ENCODE results near the gene TMEM271.

TMEM271 gene

DNA sequence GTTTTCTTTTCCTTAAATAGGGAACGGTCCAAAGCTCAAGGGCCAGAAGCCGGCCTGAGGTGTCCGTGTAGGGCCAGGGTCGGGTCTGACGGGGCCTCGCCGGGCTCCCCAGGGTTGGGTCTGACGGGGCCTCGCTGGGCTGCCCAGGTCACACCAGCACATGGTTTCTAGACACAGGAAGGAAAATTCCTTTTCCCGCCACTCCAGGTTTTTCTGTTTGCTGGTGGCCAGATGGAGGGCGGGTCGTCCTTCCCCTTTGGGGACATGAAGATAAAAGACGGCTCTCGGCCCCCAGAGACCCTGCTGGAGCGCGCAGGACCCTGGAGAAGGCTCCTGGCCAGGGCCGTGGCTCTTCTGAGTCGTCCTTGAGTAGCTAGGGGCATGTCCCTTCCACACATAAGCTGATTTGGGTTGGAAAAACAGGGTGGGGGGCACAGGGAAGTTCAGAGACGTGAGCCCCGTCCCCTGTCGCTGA lies 42.0 kb downstream of the TMEM271 start:
- Histone ChIP-seq H3K4me3 (ENCODE audit: low read length) (no peak overlapping the region), H3K36me3 (ENCODE audit: control insufficient read depth, insufficient read depth, low read length, severe bottlenecking) (peaks cover 84% of the 10 kb centered on the region), H3K9me3 (ENCODE audit: control insufficient read depth, low read length) (no peaks in the 10 kb centered on the region), H3K4me1 (ENCODE audit: control insufficient read depth, insufficient read depth, low read length) (no peaks in the 10 kb centered on the region), H3K27me3 (replicated peaks; ENCODE audit: control insufficient read depth, insufficient read depth, low read length) (no peaks in the 10 kb centered on the region), H3K9ac (ENCODE audit: low read length) (no peak overlapping the region)
- DNase-seq (ENCODE audit: low read depth) = no peak

DNA sequence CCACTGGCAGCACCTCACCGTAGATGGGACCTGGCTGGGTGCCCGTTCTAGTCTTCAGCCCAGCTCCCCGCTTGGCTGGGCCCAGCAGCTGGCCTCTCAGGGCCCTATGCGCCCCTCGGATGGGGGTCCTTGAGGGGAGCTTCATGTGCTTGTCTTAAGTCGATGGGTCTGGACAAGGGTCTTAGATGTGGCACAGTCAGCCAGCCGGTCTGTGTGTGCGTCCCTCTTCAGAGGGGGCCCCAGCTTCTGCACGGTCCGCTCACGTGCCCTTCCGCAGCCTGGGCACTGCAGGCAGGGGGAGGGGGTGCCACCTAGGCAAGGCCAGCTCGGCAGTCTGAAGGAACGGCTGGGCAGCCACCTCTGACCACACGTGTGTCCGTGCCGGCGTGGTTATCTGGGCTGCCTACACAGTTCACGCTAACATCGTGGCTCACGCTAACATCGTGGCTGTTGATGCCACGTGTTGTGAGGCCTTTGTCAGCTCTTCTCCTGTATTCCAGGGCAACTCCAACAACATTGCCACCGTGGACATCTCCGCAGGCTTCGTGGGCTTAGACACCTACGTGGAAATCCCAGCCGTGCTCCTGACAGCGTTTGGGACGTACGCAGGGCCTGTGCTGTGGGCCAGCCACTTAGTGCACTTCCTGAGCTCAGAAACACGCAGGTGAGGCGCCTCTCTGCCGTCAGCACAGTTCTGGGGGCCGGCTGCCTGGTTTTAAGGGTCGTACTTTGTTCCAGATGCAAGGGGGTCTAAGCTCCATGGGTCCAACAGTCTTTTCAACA lies 42.6 kb downstream of the TMEM271 start:
- no peaks in the 10 kb centered on the region for H3K4me1 ChIP-seq (ENCODE audit: control insufficient read depth, insufficient read depth, low read length)
- no peak overlapping the region for H3K4me3 ChIP-seq (ENCODE audit: low read length)
- DNase-seq (ENCODE audit: low read depth) = no peak
- no peaks in the 10 kb centered on the region for H3K9me3 ChIP-seq (ENCODE audit: control insufficient read depth, low read length)
- H3K9ac ChIP-seq (ENCODE audit: low read length) = no peak overlapping the region
- H3K36me3 ChIP-seq (ENCODE audit: control insufficient read depth, insufficient read depth, low read length, severe bottlenecking) = peaks cover 83% of the 10 kb centered on the region
- no peaks in the 10 kb centered on the region for H3K27me3 ChIP-seq (replicated peaks; ENCODE audit: control insufficient read depth, insufficient read depth, low read length)

DNA sequence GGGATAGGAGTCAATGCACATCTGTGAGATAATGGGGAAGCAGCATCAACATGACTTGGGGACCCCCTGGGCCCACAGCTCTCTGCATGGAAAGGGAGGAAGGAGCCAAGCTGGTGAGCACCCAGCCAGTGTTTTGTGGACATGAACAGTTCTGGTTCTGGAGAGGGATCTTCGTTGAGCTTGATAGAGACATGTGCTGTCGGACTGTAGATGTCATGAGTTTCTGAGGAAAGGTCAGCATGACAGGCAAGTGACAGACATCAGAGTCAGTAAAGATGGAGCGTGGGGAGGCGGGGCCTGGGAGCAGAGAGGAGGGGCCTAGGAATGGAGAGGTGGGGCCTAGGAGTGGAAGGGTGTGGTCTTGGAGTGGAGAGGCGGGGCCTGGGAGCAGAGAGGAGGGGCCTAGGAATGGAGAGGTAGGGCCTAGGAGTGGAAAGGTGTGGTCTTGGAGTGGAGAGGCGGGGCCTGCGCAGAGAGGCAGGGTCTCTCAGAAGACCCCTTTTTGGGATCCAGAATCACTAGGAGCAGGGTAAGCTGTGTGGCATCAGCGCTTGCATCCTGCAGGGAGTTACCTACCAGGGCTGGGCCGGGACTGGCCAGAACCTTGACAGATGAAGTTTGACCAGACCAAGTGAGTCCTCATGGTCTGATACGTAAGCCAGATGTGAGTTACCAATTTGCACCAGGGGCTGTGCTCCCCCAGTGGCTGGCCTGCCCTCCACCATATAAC lies 43.3 kb downstream of the TMEM271 start:
- Histone ChIP-seq H3K4me1 (ENCODE audit: control insufficient read depth, insufficient read depth, low read length) (no peaks in the 10 kb centered on the region), H3K36me3 (ENCODE audit: control insufficient read depth, insufficient read depth, low read length, severe bottlenecking) (peaks cover 86% of the 10 kb centered on the region), H3K4me3 (ENCODE audit: low read length) (no peak overlapping the region), H3K9ac (ENCODE audit: low read length) (no peak overlapping the region), H3K27me3 (replicated peaks; ENCODE audit: control insufficient read depth, insufficient read depth, low read length) (no peaks in the 10 kb centered on the region), H3K9me3 (ENCODE audit: control insufficient read depth, low read length) (no peaks in the 10 kb centered on the region)
- no peak for DNase-seq (ENCODE audit: low read depth)

DNA sequence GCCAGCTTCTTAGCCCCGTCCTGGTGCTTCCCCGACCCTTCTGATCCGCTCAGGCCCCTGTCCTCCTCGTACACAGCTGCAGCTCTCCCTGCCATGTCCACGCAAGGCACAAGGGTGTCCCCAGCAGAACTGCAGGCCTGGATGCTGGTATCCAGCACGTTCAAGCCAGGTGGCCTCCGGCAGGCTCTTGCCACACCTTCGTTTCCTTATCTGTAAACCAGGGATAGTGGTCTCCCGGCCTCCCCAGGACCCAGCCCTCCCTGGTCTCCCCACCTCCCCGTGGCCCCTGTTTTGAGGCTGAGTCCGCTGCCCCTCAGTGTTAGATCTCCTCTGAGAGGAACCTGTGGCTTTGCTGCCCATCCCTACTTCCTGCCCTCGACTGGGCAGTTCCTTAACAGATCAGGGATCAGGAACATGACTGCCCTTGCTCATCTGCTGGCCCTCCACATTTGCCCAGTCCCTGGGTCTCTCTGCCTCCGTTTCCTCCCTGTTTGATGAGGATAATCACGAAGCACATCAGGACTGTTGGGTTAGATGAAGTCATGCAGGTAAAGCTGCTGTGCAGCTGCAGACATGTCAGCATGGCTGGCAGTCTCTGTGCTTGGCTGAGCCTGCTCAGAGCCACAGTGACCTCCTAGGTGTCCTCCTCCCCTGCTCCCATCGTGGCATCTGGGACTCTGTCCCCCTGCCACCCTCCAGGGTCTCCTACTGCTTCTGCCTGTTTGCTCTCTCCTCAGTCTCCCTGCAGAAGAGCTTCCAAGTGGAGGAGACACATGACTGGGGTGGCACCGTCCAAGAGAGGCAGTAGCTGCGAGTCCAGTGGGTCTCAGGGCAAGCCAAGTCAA lies 44.2 kb downstream of the TMEM271 start:
- no peaks in the 10 kb centered on the region for H3K9me3 ChIP-seq (ENCODE audit: control insufficient read depth, low read length)
- DNase-seq (ENCODE audit: low read depth) = no peak
- H3K36me3 ChIP-seq (ENCODE audit: control insufficient read depth, insufficient read depth, low read length, severe bottlenecking) = peaks cover 90% of the 10 kb centered on the region
- no peaks in the 10 kb centered on the region for H3K27me3 ChIP-seq (replicated peaks; ENCODE audit: control insufficient read depth, insufficient read depth, low read length)
- no peak overlapping the region for H3K4me3 ChIP-seq (ENCODE audit: low read length)
- H3K4me1 ChIP-seq (ENCODE audit: control insufficient read depth, insufficient read depth, low read length) = no peaks in the 10 kb centered on the region
- no peak overlapping the region for H3K9ac ChIP-seq (ENCODE audit: low read length)

DNA sequence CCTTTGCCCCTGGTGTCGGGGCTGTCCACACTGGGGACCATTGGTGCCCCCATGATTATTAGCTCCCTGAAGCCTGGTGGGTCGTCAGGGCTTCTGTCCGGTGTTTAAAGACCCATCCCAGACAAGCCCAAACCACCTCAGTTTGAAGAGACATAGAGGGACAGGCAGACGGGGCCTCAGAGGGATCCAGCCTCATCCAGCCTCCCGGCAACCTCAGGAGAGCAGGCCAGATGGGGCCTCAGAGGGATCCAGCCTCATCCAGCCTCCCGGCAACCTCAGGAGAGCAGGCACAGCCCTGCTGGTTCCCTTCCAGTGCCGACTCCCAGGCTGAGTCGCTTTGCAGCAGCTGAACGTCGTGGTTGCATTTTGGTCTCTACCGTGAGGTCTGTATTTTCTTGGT lies 45.0 kb downstream of the TMEM271 start:
- peaks cover 89% of the 10 kb centered on the region for H3K36me3 ChIP-seq (ENCODE audit: control insufficient read depth, insufficient read depth, low read length, severe bottlenecking)
- no peaks in the 10 kb centered on the region for H3K4me1 ChIP-seq (ENCODE audit: control insufficient read depth, insufficient read depth, low read length)
- H3K27me3 ChIP-seq (replicated peaks; ENCODE audit: control insufficient read depth, insufficient read depth, low read length) = no peaks in the 10 kb centered on the region
- H3K4me3 ChIP-seq (ENCODE audit: low read length) = no peak overlapping the region
- DNase-seq (ENCODE audit: low read depth) = no peak
- no peaks in the 10 kb centered on the region for H3K9me3 ChIP-seq (ENCODE audit: control insufficient read depth, low read length)
- H3K9ac ChIP-seq (ENCODE audit: low read length) = no peak overlapping the region

DNA sequence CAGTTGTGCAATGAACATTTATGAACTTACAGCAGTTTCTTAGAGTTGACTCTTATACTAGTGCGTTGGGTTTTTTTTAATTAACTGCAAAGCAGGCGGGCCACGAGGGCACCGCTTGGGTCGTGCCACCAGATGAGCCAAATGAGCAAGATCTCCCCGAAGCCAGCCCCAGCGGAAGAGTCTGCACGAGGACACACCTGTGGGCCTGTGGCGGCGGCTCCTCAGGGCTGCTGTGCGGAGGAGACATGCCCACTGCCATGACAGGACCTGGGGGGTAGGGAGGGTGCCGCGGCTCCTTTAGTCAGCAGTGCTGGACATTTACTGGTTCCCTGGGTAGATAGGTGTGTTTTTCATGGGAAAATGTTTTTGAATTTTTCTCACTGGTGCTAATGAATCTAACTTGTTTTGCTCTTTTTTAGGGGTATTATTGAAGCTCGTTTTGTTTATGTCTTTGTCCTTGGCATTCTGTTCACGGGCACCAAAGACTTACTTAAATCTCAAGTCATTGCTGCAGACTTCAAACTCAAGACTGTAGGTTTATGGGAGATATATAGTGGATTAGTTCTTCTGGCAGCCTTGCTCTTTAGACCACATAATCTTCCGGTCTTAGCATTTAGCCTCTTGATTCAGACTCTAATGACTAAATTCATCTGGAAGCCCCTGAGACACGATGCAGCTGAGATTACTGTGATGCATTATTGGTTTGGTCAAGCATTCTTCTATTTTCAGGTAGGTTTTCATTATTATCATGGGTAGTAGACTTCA lies 45.9 kb downstream of the TMEM271 start:
- DNase-seq (ENCODE audit: low read depth) = no peak
- peaks cover 86% of the 10 kb centered on the region for H3K36me3 ChIP-seq (ENCODE audit: control insufficient read depth, insufficient read depth, low read length, severe bottlenecking)
- no peaks in the 10 kb centered on the region for H3K4me1 ChIP-seq (ENCODE audit: control insufficient read depth, insufficient read depth, low read length)
- H3K4me3 ChIP-seq (ENCODE audit: low read length) = no peak overlapping the region
- H3K9me3 ChIP-seq (ENCODE audit: control insufficient read depth, low read length) = no peaks in the 10 kb centered on the region
- H3K9ac ChIP-seq (ENCODE audit: low read length) = no peak overlapping the region
- H3K27me3 ChIP-seq (replicated peaks; ENCODE audit: control insufficient read depth, insufficient read depth, low read length) = no peaks in the 10 kb centered on the region

DNA sequence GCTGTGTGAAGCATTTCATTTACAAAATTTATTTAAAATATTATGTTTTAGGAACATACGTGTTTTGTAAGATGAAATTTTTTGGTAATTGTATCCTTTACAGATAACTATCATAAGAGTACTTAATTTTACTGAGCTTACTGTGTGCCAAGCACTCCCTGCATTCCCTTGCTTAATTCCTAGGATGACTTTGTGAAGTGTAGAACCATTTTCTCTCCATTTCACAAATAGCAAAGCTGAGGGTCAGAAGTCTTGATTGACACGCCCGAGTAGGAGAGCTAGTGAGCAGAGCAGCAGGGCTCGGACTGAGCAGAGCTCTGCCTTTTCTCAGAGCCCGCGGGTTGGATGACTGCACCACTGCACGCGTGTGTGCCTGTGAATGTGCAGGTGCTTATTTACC lies 46.5 kb downstream of the TMEM271 start:
- Histone ChIP-seq H3K4me1 (ENCODE audit: control insufficient read depth, insufficient read depth, low read length) (no peaks in the 10 kb centered on the region), H3K4me3 (ENCODE audit: low read length) (no peak overlapping the region), H3K9me3 (ENCODE audit: control insufficient read depth, low read length) (no peaks in the 10 kb centered on the region), H3K9ac (ENCODE audit: low read length) (no peak overlapping the region), H3K36me3 (ENCODE audit: control insufficient read depth, insufficient read depth, low read length, severe bottlenecking) (peaks cover 86% of the 10 kb centered on the region), H3K27me3 (replicated peaks; ENCODE audit: control insufficient read depth, insufficient read depth, low read length) (no peaks in the 10 kb centered on the region)
- DNase-seq (ENCODE audit: low read depth) = no peak

DNA sequence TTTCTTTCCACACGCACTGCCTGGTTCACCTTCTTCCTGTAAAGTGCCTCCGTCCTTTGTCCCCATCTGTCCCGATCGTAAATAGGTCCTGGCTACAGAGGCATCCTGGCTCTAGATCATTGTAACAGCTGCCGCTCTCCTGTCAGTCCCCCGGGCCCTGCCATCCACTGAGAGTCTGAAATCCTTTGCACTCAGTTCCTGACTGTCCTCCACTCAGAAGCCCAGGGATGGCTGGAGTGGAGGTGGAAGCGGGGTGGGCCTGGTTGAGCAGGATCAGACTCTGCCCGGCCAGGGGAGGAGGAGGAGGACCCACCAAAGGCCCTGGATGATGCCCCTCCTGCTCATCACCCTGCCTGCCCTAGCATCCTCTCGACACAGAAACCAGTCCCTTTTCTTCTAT lies 47.3 kb downstream of the TMEM271 start:
- Histone ChIP-seq H3K9me3 (ENCODE audit: control insufficient read depth, low read length) (no peaks in the 10 kb centered on the region), H3K4me3 (ENCODE audit: low read length) (no peak overlapping the region), H3K9ac (ENCODE audit: low read length) (no peak overlapping the region), H3K36me3 (ENCODE audit: control insufficient read depth, insufficient read depth, low read length, severe bottlenecking) (peaks cover 87% of the 10 kb centered on the region), H3K27me3 (replicated peaks; ENCODE audit: control insufficient read depth, insufficient read depth, low read length) (no peaks in the 10 kb centered on the region), H3K4me1 (ENCODE audit: control insufficient read depth, insufficient read depth, low read length) (no peaks in the 10 kb centered on the region)
- no peak for DNase-seq (ENCODE audit: low read depth)

DNA sequence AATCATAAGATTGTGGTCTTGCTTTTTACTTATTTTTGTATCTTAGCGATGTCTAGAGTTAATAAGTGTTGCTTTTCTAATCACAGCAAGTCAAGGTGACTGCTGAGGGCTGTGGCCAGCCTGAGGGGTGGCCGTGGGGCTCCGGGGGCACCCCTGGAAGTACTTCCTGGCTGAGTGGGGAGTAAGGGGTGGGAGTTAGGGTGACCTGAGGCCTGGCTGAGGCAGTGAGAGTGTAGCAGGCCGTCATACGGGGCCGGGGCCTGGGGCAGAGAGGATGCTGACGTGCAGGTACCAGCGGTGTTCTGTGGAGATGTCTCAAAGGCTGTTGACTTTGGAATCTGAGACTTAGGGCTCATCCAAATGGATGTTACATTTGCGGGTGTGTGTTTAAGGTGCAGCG lies 47.8 kb downstream of the TMEM271 start:
- no peak for DNase-seq (ENCODE audit: low read depth)
- Histone ChIP-seq H3K9ac (ENCODE audit: low read length) (no peak overlapping the region), H3K9me3 (ENCODE audit: control insufficient read depth, low read length) (no peaks in the 10 kb centered on the region), H3K4me3 (ENCODE audit: low read length) (no peak overlapping the region), H3K27me3 (replicated peaks; ENCODE audit: control insufficient read depth, insufficient read depth, low read length) (no peaks in the 10 kb centered on the region), H3K36me3 (ENCODE audit: control insufficient read depth, insufficient read depth, low read length, severe bottlenecking) (peaks cover 87% of the 10 kb centered on the region), H3K4me1 (ENCODE audit: control insufficient read depth, insufficient read depth, low read length) (no peaks in the 10 kb centered on the region)

DNA sequence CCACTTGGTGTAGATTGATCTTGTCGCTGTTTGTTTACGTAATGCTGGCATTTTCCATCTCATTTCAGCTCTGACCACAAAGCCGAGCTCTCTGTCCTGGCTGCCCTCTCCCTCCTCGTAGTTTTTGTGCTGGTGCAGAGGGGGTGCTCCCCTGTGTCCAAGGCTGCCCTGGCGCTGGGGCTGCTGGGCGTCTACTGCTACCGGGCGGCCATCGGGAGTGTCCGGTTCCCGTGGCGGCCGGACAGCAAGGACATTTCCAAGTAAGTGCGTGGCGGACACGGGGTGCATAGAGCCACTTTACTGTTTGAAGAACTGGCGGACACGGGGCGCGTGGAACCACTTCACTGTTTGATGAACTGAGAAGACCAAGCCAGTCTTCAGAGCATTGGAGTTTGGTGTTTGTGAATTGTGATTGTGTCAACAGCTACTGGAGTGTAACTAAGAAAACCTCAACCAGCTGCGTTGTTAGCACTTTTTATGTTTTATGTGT lies 49.1 kb downstream of the TMEM271 start:
- H3K4me1 ChIP-seq (ENCODE audit: control insufficient read depth, insufficient read depth, low read length) = no peaks in the 10 kb centered on the region
- no peak overlapping the region for H3K4me3 ChIP-seq (ENCODE audit: low read length)
- H3K36me3 ChIP-seq (ENCODE audit: control insufficient read depth, insufficient read depth, low read length, severe bottlenecking) = peaks cover 89% of the 10 kb centered on the region
- no peak overlapping the region for H3K9ac ChIP-seq (ENCODE audit: low read length)
- no peaks in the 10 kb centered on the region for H3K27me3 ChIP-seq (replicated peaks; ENCODE audit: control insufficient read depth, insufficient read depth, low read length)
- DNase-seq (ENCODE audit: low read depth) = no peak
- H3K9me3 ChIP-seq (ENCODE audit: control insufficient read depth, low read length) = no peaks in the 10 kb centered on the region
